HG03521 (cell line): ENCODE results near the gene SERPINI1.
A peak's percentile ranks its signal among the peaks of the same experiment; 100 is the strongest.
"Not testable (repeated sequence)": the region's sequence is repeated elsewhere in the genome, so short reads cannot be mapped to it uniquely, and the experiment has no call there.

ENCODE experiments used
- ATAC-seq: cut with Tn5 transposase; IDR thresholded peaks from one replicate; pipeline ENCODE4 v1.9.1; 2021; ENCODE audit warnings: mild to moderate bottlenecking, moderate library complexity; ENCODE audit not compliant: unreplicated experiment

SERPINI1 gene

GRCh38 chr3:167785790-167786189, 50.3 kb downstream of the SERPINI1 start:
- no peak for ATAC-seq

GRCh38 chr3:167787440-167787839, 51.9 kb downstream of the SERPINI1 start:
- no peak for ATAC-seq

GRCh38 chr3:167798443-167798842, 62.9 kb downstream of the SERPINI1 start:
- peak; percentile 74 for ATAC-seq

GRCh38 chr3:167808910-167809309, 73.4 kb downstream of the SERPINI1 start:
- ATAC-seq, result no peak

- ATAC-seq, result no peak
Measured at GRCh38 chr3:167810236-167810635, 74.7 kb downstream of the SERPINI1 start.

GRCh38 chr3:167811031-167811430, 75.5 kb downstream of the SERPINI1 start:
- no peak for ATAC-seq

- no peak for ATAC-seq
Measured at GRCh38 chr3:167813169-167814123, 77.9 kb downstream of the SERPINI1 start.

- no peak for ATAC-seq
Measured at GRCh38 chr3:167814441-167814951, 79.0 kb downstream of the SERPINI1 start.

- no peak for ATAC-seq
Measured at GRCh38 chr3:167816953-167817352, 81.4 kb downstream of the SERPINI1 start.

GRCh38 chr3:167820102-167820865, 84.8 kb downstream of the SERPINI1 start:
- no peak for ATAC-seq

GRCh38 chr3:167821248-167821805, 85.8 kb downstream of the SERPINI1 start:
- ATAC-seq, result no peak

- no peak for ATAC-seq
Measured at GRCh38 chr3:167823738-167824137, 88.2 kb downstream of the SERPINI1 start.

GRCh38 chr3:167827588-167827987, 92.1 kb downstream of the SERPINI1 start:
- ATAC-seq, result not testable (repeated sequence)

GRCh38 chr3:167829071-167829470, 93.5 kb downstream of the SERPINI1 start:
- no peak for ATAC-seq

GRCh38 chr3:167830007-167830406, 94.5 kb downstream of the SERPINI1 start:
- no peak for ATAC-seq

GRCh38 chr3:167835359-167835758, 99.8 kb downstream of the SERPINI1 start:
- no peak for ATAC-seq

GRCh38 chr3:167835953-167836352, 100.4 kb downstream of the SERPINI1 start:
- no peak for ATAC-seq

GRCh38 chr3:167837466-167837865, 101.9 kb downstream of the SERPINI1 start:
- ATAC-seq, result no peak

GRCh38 chr3:167839460-167840134, 104.1 kb downstream of the SERPINI1 start:
- ATAC-seq, result no peak

- no peak for ATAC-seq
Measured at GRCh38 chr3:167840247-167840646, 104.7 kb downstream of the SERPINI1 start.

GRCh38 chr3:167843481-167843880, 108.0 kb downstream of the SERPINI1 start:
- no peak for ATAC-seq
